IPS-20b (cell line): ENCODE measurements around the gene ACP3.

Experiments
- H3K27ac ChIP-seq: one replicate; pipeline ENCODE4 v1.5.1; 2013; ENCODE audit warnings: low read length
- H3K27me3 ChIP-seq: 2 replicates; pipeline ENCODE4 v1.6.1; 2013; ENCODE audit warnings: mild to moderate bottlenecking, low read length, inconsistent platforms; ENCODE audit not compliant: insufficient read depth
- H3K36me3 ChIP-seq: 2 replicates; pipeline ENCODE4 v1.6.1; 2013; ENCODE audit warnings: low read depth, mild to moderate bottlenecking, inconsistent platforms, low read length, moderate library complexity; ENCODE audit not compliant: insufficient read depth
- H3K4me1 ChIP-seq: 2 replicates; pipeline ENCODE4 v1.6.1; 2013; ENCODE audit warnings: mild to moderate bottlenecking, control low read depth, inconsistent platforms, low read length, moderate library complexity; ENCODE audit not compliant: insufficient read depth
- H3K4me3 ChIP-seq: 2 replicates; pipeline ENCODE4 v1.5.1; 2013; ENCODE audit warnings: mild to moderate bottlenecking, low read length, inconsistent platforms
- H3K9ac ChIP-seq: 2 replicates; pipeline ENCODE4 v1.6.1; 2013; ENCODE audit warnings: low read depth, mild to moderate bottlenecking, inconsistent platforms, low read length, moderate library complexity
- H3K9me3 ChIP-seq: 2 replicates; pipeline ENCODE4 v1.6.1; 2013; ENCODE audit warnings: mild to moderate bottlenecking, low read depth, low read length, inconsistent platforms; ENCODE audit not compliant: insufficient read depth

The ACP3 gene

GRCh38 chr3:132321304-132321703 is 4.1 kb downstream of the ACP3 start:
- Histone ChIP-seq H3K9ac (no peak overlapping the region), H3K4me3 (no peak overlapping the region), H3K4me1 (peaks cover 26% of the 10 kb centered on the region; the same call in 1 of the 2 replicates), H3K36me3 (no peaks in the 10 kb centered on the region), H3K27ac (no peak overlapping the region), H3K9me3 (no peaks in the 10 kb centered on the region), H3K27me3 (no peaks in the 10 kb centered on the region)

DNA sequence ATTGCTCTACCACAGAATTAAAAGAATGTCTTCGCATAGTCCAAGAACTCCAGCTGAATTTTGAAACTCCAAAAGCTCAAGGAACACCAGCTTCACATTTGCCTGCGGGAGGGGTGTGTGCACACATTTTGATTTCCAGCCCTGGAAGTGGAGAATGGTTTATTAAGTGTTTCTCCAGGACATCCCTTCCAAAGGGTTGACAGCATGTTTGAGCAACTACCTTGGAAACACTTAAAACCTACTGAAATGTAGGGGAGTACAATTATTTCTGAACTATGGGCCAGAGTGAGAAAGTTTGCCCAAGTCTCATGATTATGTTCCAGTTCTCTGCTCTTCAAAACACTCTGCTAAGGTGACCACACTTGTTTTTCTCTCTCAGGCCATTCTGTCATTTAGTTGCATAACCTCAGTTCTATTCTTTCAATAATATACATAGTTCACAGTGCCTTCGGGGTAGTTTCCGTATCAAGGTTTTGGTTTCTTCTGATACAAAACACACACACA is 7.9 kb downstream of the ACP3 start:
- Histone ChIP-seq H3K27me3 (no peaks in the 10 kb centered on the region), H3K27ac (no peak overlapping the region), H3K4me3 (no peak overlapping the region), H3K36me3 (no peaks in the 10 kb centered on the region), H3K4me1 (peaks cover 3% of the 10 kb centered on the region; the same call in 1 of the 2 replicates), H3K9me3 (no peaks in the 10 kb centered on the region), H3K9ac (no peak overlapping the region)

- Histone ChIP-seq H3K4me1 (no peaks in the 10 kb centered on the region), H3K4me3 (no peak overlapping the region), H3K36me3 (no peaks in the 10 kb centered on the region), H3K9ac (no peak overlapping the region), H3K9me3 (no peaks in the 10 kb centered on the region), H3K27ac (no peak overlapping the region), H3K27me3 (no peaks in the 10 kb centered on the region)
These were observed 8.4 kb downstream of the ACP3 start for GRCh38 chr3:132325634-132326033.

DNA sequence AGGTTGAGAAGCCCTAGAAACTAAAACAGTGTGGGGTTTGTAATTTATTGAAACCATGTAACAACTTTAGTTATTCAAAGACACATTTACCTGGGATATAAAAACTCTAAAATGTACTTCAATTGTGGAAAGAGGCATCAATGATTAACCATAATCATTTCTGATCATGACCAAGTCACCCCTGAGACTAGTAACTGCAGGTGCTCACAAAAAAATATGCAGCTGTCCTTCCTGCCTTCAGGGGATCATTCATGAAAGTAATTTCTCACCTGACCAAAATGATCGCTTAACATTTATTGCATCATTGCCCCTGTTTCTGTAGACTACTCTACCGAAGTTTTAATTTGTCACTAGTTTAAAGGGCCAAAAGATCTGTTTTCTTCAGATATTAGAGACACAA is 9.0 kb downstream of the ACP3 start:
- H3K9me3 ChIP-seq = no peaks in the 10 kb centered on the region
- H3K4me3 ChIP-seq = no peak overlapping the region
- no peak overlapping the region for H3K27ac ChIP-seq
- no peak overlapping the region for H3K9ac ChIP-seq
- H3K36me3 ChIP-seq = no peaks in the 10 kb centered on the region
- no peaks in the 10 kb centered on the region for H3K4me1 ChIP-seq
- H3K27me3 ChIP-seq = no peaks in the 10 kb centered on the region

DNA sequence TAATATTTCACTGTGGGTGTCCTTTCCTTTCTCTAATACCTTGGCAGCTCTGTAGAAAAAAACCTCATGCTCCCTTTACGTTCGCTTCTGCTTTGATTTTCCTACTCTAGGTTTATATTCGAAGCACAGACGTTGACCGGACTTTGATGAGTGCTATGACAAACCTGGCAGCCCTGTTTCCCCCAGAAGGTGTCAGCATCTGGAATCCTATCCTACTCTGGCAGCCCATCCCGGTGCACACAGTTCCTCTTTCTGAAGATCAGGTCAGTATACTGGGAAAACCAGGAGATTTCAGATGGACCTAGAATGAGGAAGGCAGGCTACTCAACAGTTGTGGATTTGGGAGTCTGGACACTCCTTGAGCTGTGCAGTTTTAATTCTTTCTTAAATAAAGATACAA is 14.9 kb downstream of the ACP3 start:
- no peak overlapping the region for H3K9ac ChIP-seq

DNA sequence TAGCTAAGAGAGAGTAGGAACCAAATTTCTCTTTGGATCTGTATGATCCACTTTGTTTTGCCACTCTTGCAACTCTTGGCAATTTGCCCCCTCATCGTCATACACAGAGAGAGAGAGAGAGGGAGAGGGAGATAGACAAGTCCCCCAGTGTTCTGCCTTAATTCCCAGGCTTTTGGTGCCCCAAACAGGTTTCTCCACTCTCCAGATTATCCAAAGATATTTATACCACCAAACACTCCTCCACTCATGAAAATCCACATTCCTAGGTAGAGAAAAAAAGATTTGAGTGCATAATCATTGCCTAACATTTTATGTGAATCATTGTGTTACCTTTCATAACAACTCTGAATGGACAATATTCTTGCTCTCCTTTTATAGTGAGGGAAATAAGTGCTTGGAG is 15.3 kb downstream of the ACP3 start:
- Histone ChIP-seq H3K9me3 (no peaks in the 10 kb centered on the region), H3K36me3 (no peaks in the 10 kb centered on the region), H3K4me1 (no peaks in the 10 kb centered on the region), H3K27ac (no peak overlapping the region), H3K9ac (no peak overlapping the region), H3K4me3 (no peak overlapping the region), H3K27me3 (no peaks in the 10 kb centered on the region)

More for the DNA sequence above, 14.9 kb downstream of the ACP3 start:
- H3K9me3 ChIP-seq = no peaks in the 10 kb centered on the region
- H3K4me1 ChIP-seq = no peaks in the 10 kb centered on the region
- H3K4me3 ChIP-seq = no peak overlapping the region
- no peaks in the 10 kb centered on the region for H3K36me3 ChIP-seq
- H3K27ac ChIP-seq = no peak overlapping the region
- H3K27me3 ChIP-seq = no peaks in the 10 kb centered on the region

DNA sequence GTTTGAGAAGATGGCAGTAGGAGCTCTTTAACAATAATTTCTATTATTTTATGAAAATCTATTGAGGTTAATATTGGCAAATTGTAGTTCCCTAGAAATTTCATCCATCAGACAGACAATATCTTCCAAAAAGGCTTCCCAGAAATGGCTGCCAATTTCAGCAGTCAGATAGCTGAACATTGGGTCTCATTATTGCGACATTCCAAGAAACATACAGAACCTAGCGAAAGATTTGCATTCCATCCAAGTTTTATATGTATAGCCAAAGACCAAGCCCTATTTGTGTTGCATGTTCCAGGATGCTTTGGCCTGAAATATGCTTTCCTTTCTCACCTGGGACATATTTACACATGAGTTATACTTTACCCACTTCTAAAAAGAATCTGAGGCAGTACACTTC is 24.5 kb downstream of the ACP3 start:
- no peaks in the 10 kb centered on the region; the same call in 1 of the 2 replicates for H3K4me1 ChIP-seq
- no peaks in the 10 kb centered on the region for H3K36me3 ChIP-seq
- no peaks in the 10 kb centered on the region for H3K9me3 ChIP-seq
- no peaks in the 10 kb centered on the region for H3K27me3 ChIP-seq
- H3K9ac ChIP-seq = no peak overlapping the region
- no peak overlapping the region for H3K4me3 ChIP-seq
- H3K27ac ChIP-seq = no peak overlapping the region

GRCh38 chr3:132342183-132342582 is 25.0 kb downstream of the ACP3 start:
- no peak overlapping the region for H3K27ac ChIP-seq
- no peaks in the 10 kb centered on the region for H3K9me3 ChIP-seq
- no peaks in the 10 kb centered on the region for H3K36me3 ChIP-seq
- H3K27me3 ChIP-seq = no peaks in the 10 kb centered on the region
- H3K4me3 ChIP-seq = no peak overlapping the region
- H3K4me1 ChIP-seq = no peaks in the 10 kb centered on the region; the same call in 1 of the 2 replicates
- H3K9ac ChIP-seq = no peak overlapping the region

- Histone ChIP-seq H3K36me3 (no peaks in the 10 kb centered on the region), H3K9me3 (no peaks in the 10 kb centered on the region), H3K4me1 (no peaks in the 10 kb centered on the region; the same call in 1 of the 2 replicates), H3K27ac (no peak overlapping the region), H3K9ac (no peak overlapping the region), H3K4me3 (no peak overlapping the region), H3K27me3 (no peaks in the 10 kb centered on the region)
These were observed 25.4 kb downstream of the ACP3 start for GRCh38 chr3:132342610-132343009.

DNA sequence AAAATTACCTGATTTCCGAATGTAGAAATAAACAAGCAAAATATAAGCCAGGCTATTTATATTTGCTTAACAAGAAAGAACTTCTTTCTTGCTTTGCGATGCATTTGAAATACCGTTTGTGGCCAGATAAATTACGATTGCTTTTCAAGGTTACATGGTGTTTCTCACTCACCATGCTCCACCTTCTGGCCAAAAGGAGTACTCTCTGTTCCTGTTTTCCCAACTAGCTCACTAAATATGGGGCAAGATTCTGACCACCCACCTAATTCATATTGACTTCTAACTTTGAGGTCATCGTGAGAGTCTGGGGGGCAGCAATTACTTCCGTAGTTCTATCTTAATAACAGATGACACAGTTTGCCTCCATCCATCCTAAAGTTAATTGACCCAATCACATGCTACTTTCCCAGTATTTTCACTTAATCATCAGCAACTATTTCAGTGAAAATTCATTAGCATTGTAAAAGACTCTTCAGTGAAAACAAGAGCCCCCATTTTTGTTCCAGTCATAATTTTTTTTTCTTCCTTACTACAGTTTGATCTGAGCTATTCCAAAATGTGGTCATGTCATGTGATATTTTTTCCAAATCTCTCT is 25.9 kb downstream of the ACP3 start:
- Histone ChIP-seq H3K9me3 (no peaks in the 10 kb centered on the region), H3K27me3 (no peaks in the 10 kb centered on the region), H3K9ac (no peak overlapping the region), H3K36me3 (no peaks in the 10 kb centered on the region), H3K27ac (no peak overlapping the region), H3K4me1 (no peaks in the 10 kb centered on the region; the same call in 1 of the 2 replicates), H3K4me3 (no peak overlapping the region)

DNA sequence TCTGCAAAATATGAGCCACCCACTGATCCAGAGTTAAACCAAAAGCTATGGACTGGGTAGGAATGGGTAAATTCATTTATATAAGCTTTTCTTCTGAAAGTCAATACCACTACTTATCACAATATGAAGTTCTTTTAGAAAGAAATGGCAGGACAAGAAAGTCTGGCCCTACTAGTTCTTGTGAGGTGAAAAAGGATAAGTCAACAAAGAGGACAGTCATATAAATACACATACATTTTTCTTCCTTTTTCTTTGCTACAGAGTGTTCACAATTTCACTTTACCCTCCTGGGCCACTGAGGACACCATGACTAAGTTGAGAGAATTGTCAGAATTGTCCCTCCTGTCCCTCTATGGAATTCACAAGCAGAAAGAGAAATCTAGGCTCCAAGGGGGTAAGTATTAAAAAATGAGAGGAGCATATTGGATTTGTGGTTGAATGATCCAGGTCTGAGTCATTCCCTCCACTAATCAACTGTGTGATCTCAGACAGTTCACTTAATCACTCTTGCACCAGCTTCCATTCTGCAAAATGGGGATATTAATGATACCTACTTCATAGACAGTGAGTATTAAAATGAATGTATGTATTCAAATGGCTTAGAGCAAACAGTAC is 27.6 kb downstream of the ACP3 start:
- H3K27ac ChIP-seq = no peak overlapping the region
- no peaks in the 10 kb centered on the region for H3K9me3 ChIP-seq
- no peak overlapping the region for H3K9ac ChIP-seq
- no peaks in the 10 kb centered on the region for H3K36me3 ChIP-seq
- no peak overlapping the region for H3K4me3 ChIP-seq
- H3K27me3 ChIP-seq = no peaks in the 10 kb centered on the region
- no peaks in the 10 kb centered on the region; the same call in 1 of the 2 replicates for H3K4me1 ChIP-seq
